ENCODE results near the gene IGF2BP2.

- TF ChIP-seq ZNF565 (CRISPR knock-in tag; conservative IDR thresholded peaks at IDR 0.05; ENCODE audit: low read depth) (no peak), PATZ1 (CRISPR knock-in tag; IDR thresholded peaks at IDR 0.05; ENCODE audit: borderline replicate concordance) (no peak), RARB (CRISPR knock-in tag; IDR thresholded peaks at IDR 0.05) (no peak), SNAI2 (CRISPR knock-in tag; IDR thresholded peaks at IDR 0.05) (no peak), ZC3H10 (CRISPR knock-in tag; IDR thresholded peaks at IDR 0.05) (no peak), CREB5 (CRISPR knock-in tag; IDR thresholded peaks at IDR 0.05; ENCODE audit: low read depth) (no peak), ZFP3 (CRISPR knock-in tag; IDR thresholded peaks at IDR 0.05) (no peak), PPARA (CRISPR knock-in tag; IDR thresholded peaks at IDR 0.05; ENCODE audit: borderline replicate concordance) (no peak), TOX (CRISPR knock-in tag; IDR thresholded peaks at IDR 0.05; ENCODE audit: borderline replicate concordance) (no peak), ESRRG (CRISPR knock-in tag; IDR thresholded peaks at IDR 0.05) (no peak)
These were observed 200.7 kb downstream of the IGF2BP2 start for GRCh38 chr3:185623939-185624665.

All from SK-N-SH treated with all-trans-retinoic acid at 6 μM for 48 hours (cell line).